C4-2B (cell line): ENCODE data around the gene WWOX.

ENCODE experiments used
- ZFX ChIP-seq: fragments of 450-650 bp; IDR thresholded peaks from 2 replicates; pipeline ENCODE4 v1.6.1; 2017
- TF ChIP-seq, protein P1 (sequence below): fragments of 450-650 bp; conservative IDR thresholded peaks from 2 replicates; pipeline ENCODE4 v1.5.1; 2017; ENCODE audit warnings: mild to moderate bottlenecking

DNA sequence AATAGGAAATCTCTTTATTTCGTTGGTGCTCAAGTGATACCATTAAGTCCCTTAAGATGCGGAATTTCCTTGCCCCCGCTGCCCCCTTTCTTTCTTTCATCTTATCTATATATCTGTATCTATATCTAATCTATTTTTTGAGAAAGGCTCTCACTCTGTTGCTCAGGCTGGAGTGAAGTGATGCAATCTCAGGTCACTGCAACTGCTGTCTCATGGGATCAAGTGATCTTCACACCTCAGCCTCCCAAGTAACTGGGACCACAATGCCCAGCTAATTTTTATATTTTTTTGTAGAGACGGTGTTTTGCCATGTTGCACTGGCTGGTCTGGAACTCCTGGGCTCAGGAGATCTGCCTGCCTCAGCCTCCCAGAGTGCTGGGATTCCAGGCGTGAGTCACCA, 693.5 kb downstream of the WWOX start:
- TF ChIP-seq, protein P1, sequence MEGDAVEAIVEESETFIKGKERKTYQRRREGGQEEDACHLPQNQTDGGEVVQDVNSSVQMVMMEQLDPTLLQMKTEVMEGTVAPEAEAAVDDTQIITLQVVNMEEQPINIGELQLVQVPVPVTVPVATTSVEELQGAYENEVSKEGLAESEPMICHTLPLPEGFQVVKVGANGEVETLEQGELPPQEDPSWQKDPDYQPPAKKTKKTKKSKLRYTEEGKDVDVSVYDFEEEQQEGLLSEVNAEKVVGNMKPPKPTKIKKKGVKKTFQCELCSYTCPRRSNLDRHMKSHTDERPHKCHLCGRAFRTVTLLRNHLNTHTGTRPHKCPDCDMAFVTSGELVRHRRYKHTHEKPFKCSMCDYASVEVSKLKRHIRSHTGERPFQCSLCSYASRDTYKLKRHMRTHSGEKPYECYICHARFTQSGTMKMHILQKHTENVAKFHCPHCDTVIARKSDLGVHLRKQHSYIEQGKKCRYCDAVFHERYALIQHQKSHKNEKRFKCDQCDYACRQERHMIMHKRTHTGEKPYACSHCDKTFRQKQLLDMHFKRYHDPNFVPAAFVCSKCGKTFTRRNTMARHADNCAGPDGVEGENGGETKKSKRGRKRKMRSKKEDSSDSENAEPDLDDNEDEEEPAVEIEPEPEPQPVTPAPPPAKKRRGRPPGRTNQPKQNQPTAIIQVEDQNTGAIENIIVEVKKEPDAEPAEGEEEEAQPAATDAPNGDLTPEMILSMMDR: no peak
- no peak for TF ChIP-seq ZFX
